Prostate gland (tissue), 2 donors: Measurements from ENCODE around the gene MPL. TPM values are rescaled to one million over a fixed set of nuclear protein-coding genes. Genes with fewer than 3 reads are reported as not detected.

ENCODE experiments used
- DNase-seq: peaks from one replicate; pipeline ENCODE4 v3.0.0-alpha.2; 2019; ENCODE audit warnings: low spot score
- H3K27ac ChIP-seq, 2 donors: fragments of 200-600 bp; sonication (generic); 2 replicates each; pipeline ENCODE4 v1.5.1; 2017 to 2019
- H3K27me3 ChIP-seq: fragments of 200-600 bp; sonication (generic); replicated peaks from 2 replicates; pipeline ENCODE4 v1.5.1; 2019; ENCODE audit not compliant: insufficient read depth
- H3K36me3 ChIP-seq, 2 donors: fragments of 200-600 bp; sonication (generic); 1 replicate in 1 of 2; 2 replicates in 1 of 2; pipeline versions ENCODE4 v1.5.1 to v1.8.1; 2017 to 2019
- H3K4me1 ChIP-seq: fragments of 200-600 bp; sonication (generic); replicated peaks from 2 replicates; pipeline ENCODE4 v1.5.1; 2019
- H3K4me3 ChIP-seq, 2 donors: fragments of 200-600 bp; sonication (generic); 2 replicates each; pipeline ENCODE4 v1.5.1; 2017 to 2019
- H3K9me3 ChIP-seq: fragments of 200-600 bp; sonication (generic); 2 replicates; pipeline ENCODE4 v1.5.1; 2017
- CTCF ChIP-seq, 4 experiments: fragments of 200-600 bp in 2 of 4; fragments of 450-650 bp in 2 of 4; sonication (generic) in 2 of 4; IDR thresholded peaks; 1 replicate in 3 of 4; 2 replicates in 1 of 4; pipeline ENCODE4 v1.5.1; 2016 to 2019; ENCODE audit warnings: antibody characterized with exemption in 4 of 4, mild to moderate bottlenecking in 2 of 4, moderate library complexity in 2 of 4
- POLR2A ChIP-seq: fragments of 450-650 bp; IDR thresholded peaks from one replicate; pipeline ENCODE4 v1.6.1; 2016; ENCODE audit warnings: antibody characterized with exemption, mild to moderate bottlenecking
- POLR2AphosphoS5 ChIP-seq: sonication (generic); formaldehyde crosslinking; IDR thresholded peaks from one replicate; pipeline ENCODE4 v1.6.1; 2017; ENCODE audit warnings: antibody characterized with exemption
- WGBS: methylation state at CpG from one replicate; pipeline ENCODE4 v1.1.5; 2018; 5-methylcytosine and 5-hydroxymethylcytosine counted together
- intact Hi-C: fragments of 100-400 bp; cut with DNase I; formaldehyde crosslinking; loops from one replicate; pipeline ENCODE4 v1.14.2; 2022
- total RNA-seq, 2 donors: library from RNA; depleted of rRNA; stranded (reverse); fragments of >200 nt; gene quantifications; one replicate each; pipeline ENCODE4 v1.1.0, GENCODE V29; 2016

The MPL gene
- total RNA-seq, 2 donors from 2014 or later: not detected

GRCh38 chr1:43305461-43305860, 32.2 kb upstream of the MPL start:
- intact Hi-C loops: no loop called here
- DNase-seq: no peak
- WGBS: 87% methylated on average over 3 of the region's 3 CpGs
- TF ChIP-seq POLR2AphosphoS5: no peak
- no peak for TF ChIP-seq CTCF (IDR thresholded peaks at IDR 0.05)
- no peak for TF ChIP-seq POLR2A
- H3K27me3 ChIP-seq: no peaks in the 10 kb centered on the region
- H3K4me1 ChIP-seq: peaks cover 8% of the 10 kb centered on the region
- no peaks in the 10 kb centered on the region for H3K9me3 ChIP-seq
- no peaks in the 10 kb centered on the region for H3K36me3 ChIP-seq
- no peak overlapping the region for H3K27ac ChIP-seq
- no peak overlapping the region for H3K4me3 ChIP-seq

- Histone ChIP-seq H3K27ac (no peak overlapping the region), H3K27me3 (no peaks in the 10 kb centered on the region), H3K9me3 (no peaks in the 10 kb centered on the region), H3K4me1 (peaks cover 8% of the 10 kb centered on the region), H3K4me3 (no peak overlapping the region), H3K36me3 (no peaks in the 10 kb centered on the region)
- 84% methylated on average over 6 of the region's 6 CpGs for WGBS
- TF ChIP-seq POLR2A (no peak), CTCF (IDR thresholded peaks at IDR 0.05) (no peak), POLR2AphosphoS5 (no peak)
- DNase-seq: no peak
- intact Hi-C loops: no loop called here
Measured at GRCh38 chr1:43305926-43306687, 31.5 kb upstream of the MPL start.

- H3K4me1 ChIP-seq: peaks cover 8% of the 10 kb centered on the region
- H3K9me3 ChIP-seq: no peaks in the 10 kb centered on the region
- WGBS: 82% methylated on average over 16 of the region's 17 CpGs
- no peak overlapping the region for H3K4me3 ChIP-seq
- H3K36me3 ChIP-seq: no peaks in the 10 kb centered on the region
- TF ChIP-seq POLR2AphosphoS5 (no peak), POLR2A (no peak)
- intact Hi-C loops: no loop called here
- no peak overlapping the region for H3K27ac ChIP-seq
- H3K27me3 ChIP-seq: no peaks in the 10 kb centered on the region
- no peak for DNase-seq
Measured at GRCh38 chr1:43306688-43307457, 30.7 kb upstream of the MPL start.

GRCh38 chr1:43307458-43308158, 30.0 kb upstream of the MPL start:
- DNase-seq: no peak
- TF ChIP-seq POLR2AphosphoS5 (no peak), CTCF (IDR thresholded peaks at IDR 0.05) (no peak)
- Histone ChIP-seq H3K4me3 (no peak overlapping the region), H3K27ac (no peak overlapping the region), H3K9me3 (no peaks in the 10 kb centered on the region), H3K27me3 (no peaks in the 10 kb centered on the region), H3K4me1 (peaks cover 8% of the 10 kb centered on the region), H3K36me3 (no peaks in the 10 kb centered on the region)
- intact Hi-C loops: no loop called here
- 97% methylated on average over 9 of the region's 9 CpGs for WGBS

- intact Hi-C loops: no loop called here
- no peak overlapping the region for H3K4me3 ChIP-seq
- TF ChIP-seq CTCF (IDR thresholded peaks at IDR 0.05) (no peak), POLR2A (no peak), POLR2AphosphoS5 (no peak)
- WGBS: 94% methylated on average over 20 of the region's 20 CpGs
- H3K27me3 ChIP-seq: no peaks in the 10 kb centered on the region
- H3K9me3 ChIP-seq: no peaks in the 10 kb centered on the region
- H3K4me1 ChIP-seq: peaks cover 4% of the 10 kb centered on the region
- H3K27ac ChIP-seq: no peak overlapping the region
- DNase-seq: no peak
- no peaks in the 10 kb centered on the region for H3K36me3 ChIP-seq
Measured at GRCh38 chr1:43308635-43309404, 28.8 kb upstream of the MPL start.
